DND-41 (cell line): Measurements from ENCODE around the gene ZBED1.

Source experiments
- ATAC-seq: fragments of 200-7000 bp; cut with Tn5 transposase; 3 replicates; pipeline ENCODE4 v1.9.1; 2021; ENCODE audit warnings: low read depth; ENCODE audit not compliant: insufficient read depth
- DNase-seq: peaks from one replicate; pipeline ENCODE4 v3.0.0-alpha.2; 2020
- H2AFZ ChIP-seq: 2 replicates; pipeline ENCODE4 v1.6.0; 2012; ENCODE audit warnings: low read depth, low read length
- H3K27ac ChIP-seq: 2 replicates; pipeline ENCODE4 v1.5.1; 2012; ENCODE audit warnings: low read length, inconsistent platforms
- H3K27me3 ChIP-seq: fragments of 200-600 bp; sonication (generic); 2 replicates; pipeline ENCODE4 v1.6.0; 2012; ENCODE audit warnings: low read length, mild to moderate bottlenecking, inconsistent platforms; ENCODE audit not compliant: insufficient read depth, poor library complexity
- H3K36me3 ChIP-seq: 2 replicates; pipeline ENCODE4 v1.5.1; 2012; ENCODE audit warnings: low read length, inconsistent platforms; ENCODE audit not compliant: insufficient read depth
- H3K4me1 ChIP-seq: 2 replicates; pipeline ENCODE4 v1.5.1; 2012; ENCODE audit warnings: mild to moderate bottlenecking, low read length; ENCODE audit not compliant: insufficient read depth
- H3K4me2 ChIP-seq: 2 replicates; pipeline ENCODE4 v1.6.0; 2012; ENCODE audit warnings: mild to moderate bottlenecking, moderate library complexity, low read length, inconsistent platforms; ENCODE audit not compliant: insufficient read depth
- H3K4me3 ChIP-seq, 2 experiments: fragments of 200-600 bp in 1 of 2; shearing (Covaris generic) in 1 of 2; 2 replicates each; pipeline ENCODE4 v1.5.1; 2012 to 2016; ENCODE audit warnings: inconsistent platforms in 2 of 2, low read length in 2 of 2, mild to moderate bottlenecking in 2 of 2, low read depth in 1 of 2, moderate library complexity in 1 of 2
- H3K79me2 ChIP-seq: 2 replicates; pipeline ENCODE4 v1.6.0; 2012; ENCODE audit warnings: low read length, inconsistent platforms; ENCODE audit not compliant: insufficient read depth
- H3K9ac ChIP-seq: 2 replicates; pipeline ENCODE4 v1.6.0; 2012; ENCODE audit warnings: low read depth, mild to moderate bottlenecking, inconsistent platforms, low read length, moderate library complexity
- H3K9me3 ChIP-seq: 2 replicates; pipeline ENCODE4 v1.5.1; 2012; ENCODE audit warnings: low read length, moderate library complexity, mild to moderate bottlenecking, inconsistent platforms; ENCODE audit not compliant: insufficient read depth, severe bottlenecking
- H4K20me1 ChIP-seq: 2 replicates; pipeline ENCODE4 v1.6.0; 2012; ENCODE audit warnings: low read length; ENCODE audit not compliant: insufficient read depth
- EZH2 ChIP-seq: IDR thresholded peaks from 3 replicates; pipeline ENCODE4 v1.6.1; 2012; ENCODE audit warnings: borderline replicate concordance, low read depth, mild to moderate bottlenecking, moderate library complexity, low read length, inconsistent platforms; ENCODE audit not compliant: severe bottlenecking
- TF ChIP-seq, protein P1 (sequence below): IDR thresholded peaks from 2 replicates; pipeline ENCODE4 v1.5.1; 2012; ENCODE audit warnings: borderline replicate concordance, low read length, moderate library complexity, mild to moderate bottlenecking; ENCODE audit not compliant: poor library complexity, severe bottlenecking; ENCODE audit errors: extremely low read depth

Gene ZBED1

DNA sequence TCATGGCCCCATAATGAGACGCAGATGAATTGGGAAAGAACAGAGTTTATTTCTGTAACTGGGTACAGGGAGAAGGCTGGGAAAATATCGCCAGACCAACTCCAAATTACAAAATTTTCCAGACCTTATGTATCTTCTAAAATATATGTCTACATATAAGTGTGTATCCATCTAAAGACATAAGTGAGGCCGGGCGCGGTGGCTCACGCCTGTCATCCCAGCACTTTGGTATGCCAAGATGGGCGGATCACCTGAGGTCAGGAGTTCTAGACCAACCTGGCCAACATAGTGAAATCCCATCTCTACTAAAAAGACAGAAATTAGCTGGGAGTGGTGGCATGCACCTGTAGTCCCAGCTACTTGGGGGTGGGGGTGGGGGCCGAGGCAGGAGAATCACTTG lies 11.7 kb upstream of the ZBED1 start:
- Histone ChIP-seq H3K79me2 (no peaks in the 10 kb centered on the region), H3K4me2 (no peak overlapping the region), H3K27me3 (no peaks in the 10 kb centered on the region), H3K27ac (no peak overlapping the region), H3K36me3 (no peaks in the 10 kb centered on the region), H3K9ac (no peak overlapping the region), H3K4me3 (no peak overlapping the region), H3K4me1 (no peaks in the 10 kb centered on the region), H4K20me1 (no peaks in the 10 kb centered on the region), H3K9me3 (no peaks in the 10 kb centered on the region), H2AFZ (no peak overlapping the region)
- no peak for TF ChIP-seq EZH2
- TF ChIP-seq, protein P1, sequence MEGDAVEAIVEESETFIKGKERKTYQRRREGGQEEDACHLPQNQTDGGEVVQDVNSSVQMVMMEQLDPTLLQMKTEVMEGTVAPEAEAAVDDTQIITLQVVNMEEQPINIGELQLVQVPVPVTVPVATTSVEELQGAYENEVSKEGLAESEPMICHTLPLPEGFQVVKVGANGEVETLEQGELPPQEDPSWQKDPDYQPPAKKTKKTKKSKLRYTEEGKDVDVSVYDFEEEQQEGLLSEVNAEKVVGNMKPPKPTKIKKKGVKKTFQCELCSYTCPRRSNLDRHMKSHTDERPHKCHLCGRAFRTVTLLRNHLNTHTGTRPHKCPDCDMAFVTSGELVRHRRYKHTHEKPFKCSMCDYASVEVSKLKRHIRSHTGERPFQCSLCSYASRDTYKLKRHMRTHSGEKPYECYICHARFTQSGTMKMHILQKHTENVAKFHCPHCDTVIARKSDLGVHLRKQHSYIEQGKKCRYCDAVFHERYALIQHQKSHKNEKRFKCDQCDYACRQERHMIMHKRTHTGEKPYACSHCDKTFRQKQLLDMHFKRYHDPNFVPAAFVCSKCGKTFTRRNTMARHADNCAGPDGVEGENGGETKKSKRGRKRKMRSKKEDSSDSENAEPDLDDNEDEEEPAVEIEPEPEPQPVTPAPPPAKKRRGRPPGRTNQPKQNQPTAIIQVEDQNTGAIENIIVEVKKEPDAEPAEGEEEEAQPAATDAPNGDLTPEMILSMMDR, result no peak
- DNase-seq (no peak), ATAC-seq (no peak)

DNA sequence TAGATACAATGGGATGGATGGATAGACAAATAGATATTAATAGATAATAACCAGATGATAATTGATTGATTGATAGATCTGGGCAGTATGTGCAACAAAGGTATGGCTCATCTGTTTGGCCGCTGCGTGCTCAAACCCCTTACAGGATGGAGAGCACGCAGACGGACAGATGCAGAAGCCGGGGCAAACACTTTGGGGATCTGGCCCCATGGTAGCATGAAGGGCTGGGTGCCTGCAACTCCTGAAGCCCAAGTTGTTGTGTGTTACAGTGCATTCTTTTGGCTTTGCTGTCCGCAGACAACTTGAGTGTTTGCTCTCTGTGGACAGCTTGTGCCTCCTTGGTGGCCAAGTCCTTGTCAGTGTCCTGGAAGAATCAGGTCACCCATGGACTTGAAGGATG lies 10.6 kb upstream of the ZBED1 start:
- no peak overlapping the region for H3K4me2 ChIP-seq
- no peak overlapping the region for H3K27ac ChIP-seq
- no peaks in the 10 kb centered on the region for H3K4me1 ChIP-seq
- no peak overlapping the region for H3K4me3 ChIP-seq
- ATAC-seq (no peak), DNase-seq (no peak)
- H4K20me1 ChIP-seq, result no peaks in the 10 kb centered on the region
- no peaks in the 10 kb centered on the region for H3K27me3 ChIP-seq
- TF ChIP-seq, protein P1, result no peak
- no peak for TF ChIP-seq EZH2
- no peaks in the 10 kb centered on the region for H3K79me2 ChIP-seq
- no peaks in the 10 kb centered on the region for H3K36me3 ChIP-seq
- H3K9me3 ChIP-seq, result no peaks in the 10 kb centered on the region
- H2AFZ ChIP-seq, result no peak overlapping the region
- H3K9ac ChIP-seq, result no peak overlapping the region

DNA sequence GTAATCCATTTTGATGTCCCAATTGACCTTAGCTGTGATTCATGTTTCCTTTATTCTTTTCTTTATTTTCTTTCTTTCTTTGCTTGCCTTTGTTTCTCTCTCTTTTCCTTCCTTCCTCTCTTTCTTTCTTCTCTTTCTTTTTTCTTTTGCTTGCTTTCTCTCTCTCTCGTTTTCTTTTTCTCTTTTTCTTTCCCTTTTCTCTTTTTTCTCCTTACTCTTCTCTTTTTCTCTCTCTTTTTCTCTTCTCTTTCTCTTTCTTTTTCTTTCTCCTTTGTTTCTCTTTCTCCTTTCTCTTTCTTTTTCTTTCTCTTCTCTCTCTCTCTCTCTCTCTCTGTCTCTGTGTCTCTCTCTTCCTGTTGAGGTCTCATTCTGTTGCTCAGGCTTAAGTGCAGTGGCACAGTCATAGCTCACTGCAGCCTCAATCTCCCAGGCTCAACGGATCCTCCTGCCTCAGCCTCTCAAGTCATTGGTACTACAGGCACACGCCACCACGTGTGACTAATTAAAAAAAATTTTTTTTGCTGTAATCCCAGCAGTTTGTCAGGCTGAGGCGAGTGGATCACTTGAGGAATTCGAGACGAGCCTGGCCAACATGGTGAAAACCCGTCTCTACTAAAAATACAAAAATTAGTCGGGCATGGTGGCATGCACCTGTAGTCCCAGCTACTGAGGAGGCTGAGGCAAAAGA lies 8.0 kb upstream of the ZBED1 start:
- Histone ChIP-seq H3K9me3 (no peaks in the 10 kb centered on the region), H3K4me3 (no peak overlapping the region), H3K79me2 (no peaks in the 10 kb centered on the region), H2AFZ (no peak overlapping the region), H4K20me1 (no peaks in the 10 kb centered on the region), H3K9ac (no peak overlapping the region), H3K4me2 (no peak overlapping the region), H3K27me3 (no peaks in the 10 kb centered on the region), H3K27ac (no peak overlapping the region), H3K4me1 (no peaks in the 10 kb centered on the region), H3K36me3 (no peaks in the 10 kb centered on the region)
- TF ChIP-seq, protein P1, result no peak
- no peak for TF ChIP-seq EZH2
- ATAC-seq (peak; percentile 47; the same call in 1 of the 3 replicates), DNase-seq (no peak)
